GM19239 (cell line): Measurements from ENCODE around the gene FGF9.

Experiments used
- DNase-seq: peaks from one replicate; pipeline ENCODE4 v3.0.0; 2011; ENCODE audit warnings: low spot score; ENCODE audit not compliant: insufficient read length
- FAIRE-seq: peaks from 2 replicates; lab custom pipeline; 2011; peaks lifted over from hg19 to GRCh38; lab: Jason Lieb, UNC

The FGF9 gene

GRCh38 chr13:21670883-21671619 is at the start of gene FGF9:
FGF9 (plus strand) TSS chr13:21671073; CDS start chr13:21671913, 840 bp downstream.
- FAIRE-seq: peak; percentile 84
- peak; percentile 84 for DNase-seq

GRCh38 chr13:21625366-21625765 is 45.5 kb upstream of the FGF9 start:
- FAIRE-seq (peak; percentile 28), DNase-seq (no peak)

GRCh38 chr13:21632196-21632595 is 38.7 kb upstream of the FGF9 start:
- DNase-seq (no peak), FAIRE-seq (no peak)

- FAIRE-seq (no peak), DNase-seq (no peak)
Observed at GRCh38 chr13:21636656-21637055, 34.2 kb upstream of the FGF9 start.

GRCh38 chr13:21637296-21637695 is 33.6 kb upstream of the FGF9 start:
- no peak for DNase-seq
- FAIRE-seq: no peak

GRCh38 chr13:21638319-21639282 is 32.3 kb upstream of the FGF9 start:
- FAIRE-seq (peak; percentile 72), DNase-seq (no peak)

- no peak for FAIRE-seq
- no peak for DNase-seq
Observed at GRCh38 chr13:21639561-21639960, 31.3 kb upstream of the FGF9 start.

- FAIRE-seq (no peak), DNase-seq (no peak)
Observed at GRCh38 chr13:21641629-21642028, 29.2 kb upstream of the FGF9 start.

- FAIRE-seq (no peak), DNase-seq (no peak)
Observed at GRCh38 chr13:21657538-21657937, 13.3 kb upstream of the FGF9 start.

GRCh38 chr13:21659087-21659486 is 11.8 kb upstream of the FGF9 start:
- FAIRE-seq (no peak), DNase-seq (no peak)

GRCh38 chr13:21661097-21661909 is 9.6 kb upstream of the FGF9 start:
- no peak for DNase-seq
- FAIRE-seq: no peak

GRCh38 chr13:21663197-21663596 is 7.7 kb upstream of the FGF9 start:
- DNase-seq: no peak
- no peak for FAIRE-seq

GRCh38 chr13:21668732-21669275 is 2.1 kb upstream of the FGF9 start:
- FAIRE-seq: peak; percentile 66
- DNase-seq: no peak

GRCh38 chr13:21670006-21670882 is 629 bp upstream of the FGF9 start:
- FAIRE-seq (peak; percentile 37), DNase-seq (no peak)

GRCh38 chr13:21671620-21672286 is 880 bp downstream of the FGF9 start:
- DNase-seq: no peak

GRCh38 chr13:21672287-21672680 is 1.4 kb downstream of the FGF9 start:
- FAIRE-seq (no peak), DNase-seq (no peak)

More at GRCh38 chr13:21671620-21672286, 880 bp downstream of the FGF9 start:
- no peak for FAIRE-seq

- FAIRE-seq (no peak), DNase-seq (no peak)
Observed at GRCh38 chr13:21672796-21673538, 2.1 kb downstream of the FGF9 start.

GRCh38 chr13:21673539-21673788 is 2.6 kb downstream of the FGF9 start:
- FAIRE-seq: peak; percentile 53
- DNase-seq: no peak
